ENCODE results near the gene SLC48A1. TPM values are rescaled to one million over a fixed set of nuclear protein-coding genes. Genes with fewer than 3 reads are reported as not detected.

Gene SLC48A1
- 2.5 and 3.7 TPM in 2 replicates for total RNA-seq (2013; cell fraction: nucleolus; rRNA removed)
- 1.7 and 2.4 TPM in 2 replicates for total RNA-seq (2014; rRNA removed)
- total RNA-seq (2014; rRNA removed; fragmentation: Illumina TruSeq; extraction: Trizol) = 1.1 and 1.2 TPM in 2 replicates
- 2.4 and 3.8 TPM in 2 replicates for total RNA-seq (2021)
- polyA plus RNA-seq (2011; ENCODE audit: low read depth) = 0.84 TPM
- 0.55 and 1.2 TPM in 2 replicates for polyA plus RNA-seq (2011; rRNA removed)
- 1.6 and 2.1 TPM in 2 replicates for polyA plus RNA-seq (2011; cell fraction: cytosol; rRNA removed)
- polyA plus RNA-seq (2011; cell fraction: nucleus; rRNA removed) = 2.4 and 2.7 TPM in 2 replicates
- 1.8 and 2.1 TPM in 2 replicates for polyA plus RNA-seq (2012)
- polyA plus RNA-seq (2014; fragmentation: Illumina TruSeq; extraction: Trizol) = 1.6 TPM in 2 replicates
- polyA plus RNA-seq (2014; fragmentation: Nextera tagmentation; extraction: Ambion mirVana) = 1 to 10 TPM; 1.1 to 2.2 TPM
- 1.1 and 1.9 TPM in 2 replicates for polyA plus RNA-seq (2014; rRNA removed)
- 1 to 10 TPM; 4.0 to 4.9 TPM for polyA plus RNA-seq (2016; fragmentation: Nextera tagmentation; extraction: Ambion mirVana)
- polyA minus RNA-seq (2011; rRNA and poly(A)+ RNA removed) = 1.2 and 1.8 TPM in 2 replicates
- polyA minus RNA-seq (2011; cell fraction: cytosol; rRNA and poly(A)+ RNA removed) = 0.67 and 0.94 TPM in 2 replicates
- polyA minus RNA-seq (2011; cell fraction: nucleus; rRNA and poly(A)+ RNA removed) = 0.38 and 1.9 TPM in 2 replicates
- percentile 41 among the genes with signal in this experiment for Bru-seq, nascent RNA
- BruChase-seq, experiment 1, labeled RNA remaining after a 6-hour chase = percentile 34 among the genes with signal in this experiment
- BruChase-seq, experiment 2, labeled RNA remaining after a 2-hour chase = percentile 34 among the genes with signal in this experiment
- long read RNA-seq, experiment 1, partial matches to known transcripts = 0 of 5 reads
- long read RNA-seq, experiment 1, other reads (novel, unspliced or antisense) = 1 of 5 reads
- long read RNA-seq, experiment 2, partial matches to known transcripts = 0 of 1 reads
- long read RNA-seq, experiment 2, other reads (novel, unspliced or antisense) = 1 of 1 reads

- Histone ChIP-seq H2AFZ (ENCODE audit: control insufficient read depth, low read depth, low read length) (peak within 1 kb of the TSS; percentile 85), H3K79me2 (ENCODE audit: control insufficient read depth, insufficient read depth, low read length) (no peaks in the 10 kb centered on the region), H3K4me1 (ENCODE audit: control insufficient read depth, insufficient read depth, low read length) (peaks cover 17% of the 10 kb centered on the region; the same call in 1 of the 2 replicates), H3K9me3 (replicated peaks; ENCODE audit: control insufficient read depth, insufficient read depth, low read length) (no peaks in the 10 kb centered on the region), H3K36me3 (ENCODE audit: control insufficient read depth in 2 of 2, insufficient read depth in 2 of 2, low read length in 1 of 2) (no peaks in the 10 kb centered on the region), H3K27ac (ENCODE audit: control insufficient read depth, insufficient read depth) (no peak within 1 kb of the TSS), H3K27me3 (replicated peaks in 1 of 2; ENCODE audit: control insufficient read depth in 2 of 2, insufficient read depth in 2 of 2, low read length in 1 of 2) (no peaks in the 10 kb centered on the region), H4K20me1 (ENCODE audit: control insufficient read depth, insufficient read depth) (no peaks in the 10 kb centered on the region), H3K4me2 (ENCODE audit: control insufficient read depth, insufficient read depth) (peak within 1 kb of the TSS; percentile 77), H3K4me3 (peak within 1 kb of the TSS; percentile 80), H3K9ac (ENCODE audit: control insufficient read depth, insufficient read depth, low read length) (peak within 1 kb of the TSS; percentile 52; the same call in 1 of the 2 replicates)
- FAIRE-seq (no peak), ATAC-seq (peak; percentile 93), DNase-seq (ENCODE audit: low read depth, low spot score) (no peak)
- intact Hi-C loops (cut with micrococcal nuclease; ENCODE audit: unreplicated experiment) = loop anchor here (10.0 kb wide), 1 partner anchor 738 kb away; no protein-coding TSS in a partner anchor
- CTCF ChIA-PET = interaction anchor here (0.6 to 19.3 kb wide), 10 partner anchors 10 to 122 kb away, joined by 3 to 814 read pairs (median 6); partner anchors contain the start of gene RAPGEF3
- SMC1A ChIA-PET (ENCODE audit: uncharacterized antibody, unreplicated experiment) = interaction anchor here (1.0 to 11.3 kb wide), 3 partner anchors 15 to 64 kb away, joined by 3 to 139 read pairs (median 7); partner anchors contain the start of gene RAPGEF3
- in situ Hi-C loops (cut with MboI) = no loop called here
- BruUV-seq (replicated peaks) = no TSS peak
- POLR2A ChIA-PET = interaction anchor here (0.9 kb wide), 1 partner anchor 32 kb away, joined by 3 read pairs; no protein-coding TSS in a partner anchor
- WGBS (ENCODE audit: insufficient coverage, insufficient replicate concordance, low lambda C conversion rate, missing lambda C conversion rate) = 1% methylated on average over 63 of the region's 106 CpGs
- RAD21 ChIA-PET (ENCODE audit: unreplicated experiment) = interaction anchor here (0.9 to 8.9 kb wide), 6 partner anchors 17 to 65 kb away, joined by 3 to 83 read pairs (median 7); partner anchors contain the start of gene RAPGEF3
- TF ChIP-seq POU2F2 (IDR thresholded peaks at IDR 0.05; ENCODE audit: borderline replicate concordance, low read depth, low read length) (no peak), CEBPZ (IDR thresholded peaks at IDR 0.05; ENCODE audit: low read depth, low read length) (no peak), TCF12 (IDR thresholded peaks at IDR 0.05; ENCODE audit: low read depth, low read length) (0 out of 2 replicates have a peak, but pooled peaks have one; percentile 53), ZNF274 (IDR thresholded peaks at IDR 0.05; ENCODE audit: insufficient read depth, insufficient read length) (no peak), ZNF592 (IDR thresholded peaks at IDR 0.05) (no peak), DPF2 (IDR thresholded peaks at IDR 0.05) (0 out of 2 replicates have a peak, but pooled peaks have one; percentile 59), CHD2 (IDR thresholded peaks at IDR 0.05; ENCODE audit: borderline replicate concordance, low read depth, low read length) (no peak), IKZF2 (IDR thresholded peaks at IDR 0.05) (peak in 1 of 2 experiments; percentile 35; a peak in 1 of 4 replicates)
These were observed at the start of gene SLC48A1 for GRCh38 chr12:47773062-47773857. TSS of gene SLC48A1 (plus strand) at chr12:47773238. CDS start at chr12:47773305, 67 bp downstream.
